Breast epithelium (tissue), 4 donors: Measurements from ENCODE around the gene AVPR2. TPM values are rescaled to one million over a fixed set of nuclear protein-coding genes. Genes with fewer than 3 reads are reported as not detected.
A peak's percentile ranks its signal among the peaks of the same experiment; 100 is the strongest.

Experiments
- DNase-seq, 2 donors: peaks; one replicate each; pipeline ENCODE4 v3.0.0-alpha.2; 2019; ENCODE audit warnings: low spot score in 2 of 2
- H3K27ac ChIP-seq, 2 donors: fragments of 200-600 bp; sonication (generic) in 1 of 2; one replicate each; pipeline ENCODE4 v1.5.1; 2016 to 2019; ENCODE audit warnings: mild to moderate bottlenecking in 1 of 2
- H3K27me3 ChIP-seq, 2 donors: fragments of 200-600 bp; sonication (generic) in 1 of 2; one replicate each; pipeline versions ENCODE4 v1.5.1 to v1.6.0; 2017 to 2019; ENCODE audit warnings: control low read depth in 1 of 2, mild to moderate bottlenecking in 1 of 2
- H3K36me3 ChIP-seq: fragments of 200-600 bp; one replicate; pipeline ENCODE4 v1.5.1; 2019
- H3K4me1 ChIP-seq, 2 donors: fragments of 200-600 bp; sonication (generic); one replicate each; pipeline ENCODE4 v1.5.1; 2016 to 2019; ENCODE audit warnings: control low read depth in 1 of 2
- H3K4me3 ChIP-seq, 3 donors: fragments of 200-600 bp; sonication (generic); 1 replicate in 2 of 3; 2 replicates in 1 of 3; pipeline ENCODE4 v1.5.1; 2016 to 2019; ENCODE audit warnings: mild to moderate bottlenecking in 3 of 3, moderate library complexity in 2 of 3
- H3K9me3 ChIP-seq, 2 donors: fragments of 200-600 bp; sonication (generic) in 1 of 2; one replicate each; pipeline ENCODE4 v1.5.1; 2016 to 2019; ENCODE audit warnings: control low read depth in 1 of 2
- POLR2A ChIP-seq: fragments of 450-650 bp; IDR thresholded peaks from one replicate; pipeline ENCODE4 v1.6.1; 2016; ENCODE audit warnings: antibody characterized with exemption, mild to moderate bottlenecking, moderate library complexity
- POLR2AphosphoS5 ChIP-seq, 3 donors: sonication (generic); formaldehyde crosslinking; IDR thresholded peaks; one replicate each; pipeline ENCODE4 v1.6.1; 2017; ENCODE audit warnings: antibody characterized with exemption in 3 of 3
- intact Hi-C: fragments of 100-400 bp; cut with DNase I; formaldehyde crosslinking; loops from one replicate; pipeline ENCODE4 v1.15.1; 2023; ENCODE audit warnings: low total_unique reads
- total RNA-seq, 3 donors: library from RNA; depleted of rRNA; stranded (reverse); fragments of >200 nt; gene quantifications; one replicate each; pipeline ENCODE4 v1.1.0, GENCODE V29; 2016
- TF ChIP-seq, protein P1 (sequence below), 3 donors: fragments of 450-650 bp; IDR thresholded peaks; one replicate each; pipeline ENCODE4 v1.5.1; 2016 to 2017; ENCODE audit warnings: antibody characterized with exemption in 3 of 3, mild to moderate bottlenecking in 3 of 3, moderate library complexity in 3 of 3

Gene AVPR2
- total RNA-seq, 3 donors from 2014 or later = 0.44 to 5.9 (median 5.3) TPM

DNA sequence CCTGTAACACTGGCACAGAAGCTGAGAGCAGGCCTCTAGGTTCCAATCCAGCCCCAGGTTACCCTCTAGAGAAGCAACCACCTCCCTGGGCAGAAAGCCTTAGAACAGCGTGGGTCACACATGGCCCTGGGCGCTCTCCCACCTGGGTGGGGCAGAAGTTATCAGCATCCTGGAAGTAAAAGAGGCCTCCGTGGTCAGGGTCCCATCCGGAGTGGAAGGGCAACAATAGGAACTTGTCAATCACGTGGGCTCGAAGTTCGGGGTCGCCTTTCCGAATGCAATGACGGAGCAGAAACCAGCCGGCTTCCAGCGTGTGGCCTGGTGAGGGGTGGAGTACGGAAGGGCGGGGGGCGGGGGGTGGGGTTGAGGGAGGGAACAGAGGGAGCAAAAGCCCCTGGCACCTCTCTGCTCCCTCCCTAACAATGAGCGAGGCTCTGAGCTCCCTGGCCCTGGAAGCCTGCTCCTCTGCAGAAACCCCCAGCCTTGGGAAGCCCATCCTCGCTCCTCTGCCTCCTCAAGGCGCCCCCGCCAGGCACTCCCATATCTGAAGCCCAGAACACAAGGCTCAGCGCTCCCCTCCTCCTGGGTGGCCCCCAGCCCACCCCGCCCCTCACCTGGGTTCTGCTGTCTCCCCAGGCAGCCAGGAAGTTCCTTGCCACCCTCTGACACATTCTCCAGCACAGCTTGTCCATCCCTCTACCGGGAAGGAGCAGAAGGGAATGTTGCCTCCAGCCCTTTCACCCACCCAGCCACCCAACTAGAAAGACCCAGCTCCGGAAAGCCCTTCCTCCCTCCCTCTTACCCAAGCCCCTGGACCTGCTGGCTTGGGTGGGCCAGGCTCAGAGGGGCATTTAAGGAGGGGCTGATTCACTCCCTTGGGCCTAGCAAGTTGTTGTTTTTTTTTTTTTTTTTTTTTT is 37.1 kb downstream of the AVPR2 start:
- Histone ChIP-seq H3K4me1 (no peaks in the 10 kb centered on the region), H3K9me3 (no peaks in the 10 kb centered on the region), H3K27ac (peak overlapping the region in 1 of 2 donors; percentile 25), H3K4me3 (peak overlapping the region in 2 of 3 donors; percentile 9 to 28), H3K27me3 (peaks cover 0 to 45% of the 10 kb centered on the region in 2 donors), H3K36me3 (no peaks in the 10 kb centered on the region)
- no peak for DNase-seq
- intact Hi-C loops = no loop called here
- TF ChIP-seq POLR2AphosphoS5 (IDR thresholded peaks at IDR 0.05) (no peak), POLR2A (no peak)
- TF ChIP-seq, protein P1, sequence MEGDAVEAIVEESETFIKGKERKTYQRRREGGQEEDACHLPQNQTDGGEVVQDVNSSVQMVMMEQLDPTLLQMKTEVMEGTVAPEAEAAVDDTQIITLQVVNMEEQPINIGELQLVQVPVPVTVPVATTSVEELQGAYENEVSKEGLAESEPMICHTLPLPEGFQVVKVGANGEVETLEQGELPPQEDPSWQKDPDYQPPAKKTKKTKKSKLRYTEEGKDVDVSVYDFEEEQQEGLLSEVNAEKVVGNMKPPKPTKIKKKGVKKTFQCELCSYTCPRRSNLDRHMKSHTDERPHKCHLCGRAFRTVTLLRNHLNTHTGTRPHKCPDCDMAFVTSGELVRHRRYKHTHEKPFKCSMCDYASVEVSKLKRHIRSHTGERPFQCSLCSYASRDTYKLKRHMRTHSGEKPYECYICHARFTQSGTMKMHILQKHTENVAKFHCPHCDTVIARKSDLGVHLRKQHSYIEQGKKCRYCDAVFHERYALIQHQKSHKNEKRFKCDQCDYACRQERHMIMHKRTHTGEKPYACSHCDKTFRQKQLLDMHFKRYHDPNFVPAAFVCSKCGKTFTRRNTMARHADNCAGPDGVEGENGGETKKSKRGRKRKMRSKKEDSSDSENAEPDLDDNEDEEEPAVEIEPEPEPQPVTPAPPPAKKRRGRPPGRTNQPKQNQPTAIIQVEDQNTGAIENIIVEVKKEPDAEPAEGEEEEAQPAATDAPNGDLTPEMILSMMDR (IDR thresholded peaks at IDR 0.05) = no peak

DNA sequence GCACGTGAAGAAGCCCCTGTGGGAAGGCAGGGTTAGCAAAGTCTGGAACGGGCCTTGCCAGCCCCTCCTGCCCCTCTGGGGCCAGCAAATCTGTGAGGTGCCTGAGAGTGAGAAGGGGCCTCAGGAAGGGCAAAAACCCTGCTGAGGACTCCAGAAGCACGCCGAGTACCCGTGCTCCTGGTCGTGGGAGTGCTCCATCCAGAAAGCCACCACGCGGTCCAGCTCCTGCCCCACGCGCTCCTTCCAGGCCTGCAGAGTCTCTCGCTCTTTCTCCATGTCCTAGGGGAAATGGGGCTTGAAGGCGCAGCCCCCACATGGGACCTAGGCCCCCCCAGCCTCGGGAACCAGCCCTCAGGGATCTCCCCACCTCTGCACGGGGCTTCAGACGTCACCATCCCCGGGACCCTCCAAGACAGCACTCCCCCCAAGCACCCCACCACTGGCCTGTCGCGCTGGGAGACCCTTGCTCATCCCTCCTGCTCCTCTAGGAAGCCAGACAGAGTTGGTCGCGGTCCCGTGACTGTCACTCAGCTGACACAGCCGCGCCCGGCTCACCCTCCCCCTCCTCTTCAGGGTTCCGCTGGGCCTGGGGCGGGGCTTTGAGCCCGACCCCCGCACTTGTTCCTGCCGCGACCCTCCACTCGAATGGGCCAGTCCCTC is 39.8 kb downstream of the AVPR2 start, which contains the start of gene RENBP:
RENBP (minus strand) TSS at position 504 of the 660 bp plus-strand sequence; CDS start at position 471, 33 bp downstream.
- intact Hi-C loops = no loop called here
- no peaks in the 10 kb centered on the region for H3K9me3 ChIP-seq
- H3K36me3 ChIP-seq = no peaks in the 10 kb centered on the region
- H3K4me3 ChIP-seq = peak within 1 kb of the TSS; percentile 29 to 51 (median 43)
- peak within 1 kb of the TSS in 1 of 2 donors; percentile 48 for H3K27ac ChIP-seq
- DNase-seq = no peak
- H3K4me1 ChIP-seq = no peaks in the 10 kb centered on the region
- TF ChIP-seq POLR2AphosphoS5 (IDR thresholded peaks at IDR 0.05) (no peak), POLR2A (no peak)
- TF ChIP-seq, protein P1 (IDR thresholded peaks at IDR 0.05) = no peak
- peaks cover 0 to 52% of the 10 kb centered on the region in 2 donors for H3K27me3 ChIP-seq

DNA sequence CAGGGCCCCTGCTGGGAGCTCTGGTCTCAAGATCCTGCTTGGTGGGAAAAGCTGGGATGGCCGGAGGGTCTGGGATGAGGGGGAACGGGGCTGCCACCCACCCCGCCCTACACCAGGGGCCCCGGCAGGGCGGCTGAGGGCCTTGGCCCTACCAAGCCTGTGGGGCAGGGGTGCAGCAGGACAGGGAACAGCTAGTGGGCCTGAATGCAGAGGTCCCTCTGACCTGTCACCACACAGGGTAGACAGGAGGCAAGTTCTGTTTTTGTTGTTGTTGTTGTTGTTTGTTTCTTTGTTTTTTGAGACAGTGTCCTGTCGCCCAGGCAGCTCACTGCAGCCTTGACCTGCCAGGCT is 40.3 kb downstream of the AVPR2 start:
- intact Hi-C loops = no loop called here
- TF ChIP-seq POLR2A (no peak), POLR2AphosphoS5 (IDR thresholded peaks at IDR 0.05) (no peak)
- TF ChIP-seq, protein P1 (IDR thresholded peaks at IDR 0.05) = no peak
- Histone ChIP-seq H3K9me3 (no peaks in the 10 kb centered on the region), H3K27me3 (peaks cover 0 to 47% of the 10 kb centered on the region in 2 donors), H3K36me3 (no peaks in the 10 kb centered on the region), H3K4me3 (peak overlapping the region; percentile 29 to 51 (median 43)), H3K27ac (no peak overlapping the region), H3K4me1 (no peaks in the 10 kb centered on the region)
- DNase-seq = no peak

DNA sequence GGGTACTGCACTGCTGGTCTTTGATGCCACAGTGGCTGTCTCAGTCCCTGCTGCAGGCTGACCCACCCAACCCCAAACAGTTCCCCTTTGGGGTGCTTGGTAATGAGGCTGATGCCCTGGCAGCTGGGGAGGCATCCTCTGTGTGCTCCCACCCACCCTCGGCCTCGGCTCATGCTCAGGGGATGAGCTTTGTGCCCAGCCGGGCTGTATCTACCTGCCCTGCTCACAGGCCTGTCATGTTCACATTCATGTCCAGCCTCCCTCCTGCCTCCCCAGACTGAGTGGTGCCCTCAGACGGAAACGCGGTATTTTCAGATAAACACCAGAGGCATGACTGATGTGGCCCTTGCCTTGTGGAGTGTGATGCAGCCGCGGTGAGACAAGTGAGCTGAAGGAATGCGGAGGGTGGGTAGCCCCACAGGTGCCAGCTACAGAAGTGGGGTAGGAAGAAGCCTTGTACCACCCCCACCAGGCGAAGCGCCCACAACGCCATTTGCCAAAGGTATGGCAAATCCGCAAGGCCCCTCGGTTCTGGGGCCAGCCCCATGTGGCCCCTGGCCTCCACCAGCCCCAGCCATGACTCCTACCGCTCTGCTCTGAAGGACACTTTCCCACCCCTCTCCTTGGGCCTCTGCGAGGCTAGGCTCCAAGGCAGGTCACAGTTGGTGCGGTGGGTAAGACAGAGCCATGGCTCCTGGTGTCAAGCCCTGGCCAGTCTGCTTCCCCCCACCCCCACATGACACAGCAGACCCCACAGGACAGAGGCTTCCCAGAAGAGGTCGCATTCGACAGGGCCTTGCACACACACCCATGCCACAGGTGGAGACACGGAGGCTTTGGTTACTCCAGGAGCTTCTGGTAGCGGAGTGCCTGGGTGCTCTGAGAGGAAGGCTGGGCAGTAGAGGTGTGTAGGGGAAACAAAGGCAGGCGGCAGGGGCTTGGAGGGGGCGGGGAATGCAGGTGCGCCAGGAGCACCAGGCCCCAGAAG is 41.8 kb downstream of the AVPR2 start:
- Histone ChIP-seq H3K4me1 (no peaks in the 10 kb centered on the region), H3K27me3 (peaks cover 0 to 39% of the 10 kb centered on the region in 2 donors), H3K36me3 (no peaks in the 10 kb centered on the region), H3K9me3 (no peaks in the 10 kb centered on the region), H3K27ac (no peak overlapping the region), H3K4me3 (no peak overlapping the region)
- intact Hi-C loops = no loop called here
- DNase-seq = no peak
- TF ChIP-seq, protein P1 (IDR thresholded peaks at IDR 0.05) = no peak
- no peak for TF ChIP-seq POLR2A
- no peak for TF ChIP-seq POLR2AphosphoS5 (IDR thresholded peaks at IDR 0.05)
